Upper lobe of right lung (tissue), 1 donor: ENCODE results near the gene MYRF. TPM values are rescaled to one million over a fixed set of nuclear protein-coding genes. Genes with fewer than 3 reads are reported as not detected.

Experiments used
- ATAC-seq: fragments of 200-7000 bp; cut with Tn5 transposase; one replicate; pipeline ENCODE4 v1.9.1; 2020; ENCODE audit warnings: mild to moderate bottlenecking, moderate library complexity
- DNase-seq: peaks from one replicate; pipeline ENCODE4 v3.0.0-alpha.2; 2020
- H3K27ac ChIP-seq: fragments of 200-600 bp; one replicate; pipeline ENCODE4 v1.8.0; 2022
- H3K27me3 ChIP-seq: fragments of 200-600 bp; one replicate; pipeline ENCODE4 v1.8.0; 2022; ENCODE audit warnings: mild to moderate bottlenecking
- H3K36me3 ChIP-seq: fragments of 200-600 bp; one replicate; pipeline ENCODE4 v1.8.0; 2022
- H3K4me1 ChIP-seq: fragments of 200-600 bp; one replicate; pipeline ENCODE4 v1.8.0; 2022
- H3K4me3 ChIP-seq: fragments of 200-600 bp; one replicate; pipeline ENCODE4 v1.8.0; 2022; ENCODE audit warnings: mild to moderate bottlenecking
- H3K9me3 ChIP-seq: fragments of 200-600 bp; one replicate; pipeline ENCODE4 v1.8.0; 2022
- CTCF ChIP-seq: fragments of 200-600 bp; IDR thresholded peaks from one replicate; pipeline ENCODE4 v1.8.0; 2022; ENCODE audit warnings: antibody characterized with exemption
- intact Hi-C: fragments of 100-400 bp; cut with DNase I; formaldehyde crosslinking; loops from one replicate; pipeline ENCODE4 v1.11.0; 2022
- total RNA-seq: library from RNA; stranded (reverse); fragmentation: NEBNext Ultra II Directional; extraction: Animal tissue kit (Norgen Biotek cat#: 25700); gene quantifications from one replicate; pipeline ENCODE4 v1.2.1, GENCODE V29; 2021
- donor health status: DM: no; HTN: yes; CAD: no; lungs with severe emphysema.

The MYRF gene
- total RNA-seq, 1 donor from 2014 or later, result 62.6 TPM

GRCh38 chr11:61732705-61733104 lies 19.7 kb upstream of the MYRF start:
- no peak overlapping the region for H3K4me3 ChIP-seq
- DNase-seq (no peak), ATAC-seq (no peak)
- TF ChIP-seq CTCF, result no peak
- intact Hi-C loops, result no loop called here
- peaks cover 8% of the 10 kb centered on the region for H3K4me1 ChIP-seq
- H3K9me3 ChIP-seq, result no peaks in the 10 kb centered on the region
- H3K27ac ChIP-seq, result no peak overlapping the region
- H3K36me3 ChIP-seq, result no peaks in the 10 kb centered on the region
- no peaks in the 10 kb centered on the region for H3K27me3 ChIP-seq

- TF ChIP-seq CTCF, result peak; percentile 98
- ATAC-seq (peak; percentile 87), DNase-seq (peak; percentile 92)
- Histone ChIP-seq H3K4me3 (no peak overlapping the region), H3K4me1 (peaks cover 8% of the 10 kb centered on the region), H3K36me3 (no peaks in the 10 kb centered on the region), H3K27me3 (no peaks in the 10 kb centered on the region), H3K9me3 (no peaks in the 10 kb centered on the region), H3K27ac (no peak overlapping the region)
- intact Hi-C loops, result no loop called here
Observed at GRCh38 chr11:61733120-61733978, 19.1 kb upstream of the MYRF start.

GRCh38 chr11:61734767-61735166 lies 17.7 kb upstream of the MYRF start:
- Histone ChIP-seq H3K27me3 (no peaks in the 10 kb centered on the region), H3K9me3 (no peaks in the 10 kb centered on the region), H3K4me3 (no peak overlapping the region), H3K4me1 (peaks cover 8% of the 10 kb centered on the region), H3K36me3 (no peaks in the 10 kb centered on the region), H3K27ac (no peak overlapping the region)
- TF ChIP-seq CTCF, result no peak
- no peak for ATAC-seq
- intact Hi-C loops, result loop anchor here (5.0 kb wide), 1 partner anchor 57 kb away; no protein-coding TSS in a partner anchor
- DNase-seq, result no peak

GRCh38 chr11:61735391-61735790 lies 17.0 kb upstream of the MYRF start:
- no peak for TF ChIP-seq CTCF
- no peaks in the 10 kb centered on the region for H3K27me3 ChIP-seq
- intact Hi-C loops, result loop anchor here (5.0 kb wide), 1 partner anchor 58 kb away; no protein-coding TSS in a partner anchor
- H3K4me1 ChIP-seq, result peaks cover 8% of the 10 kb centered on the region
- H3K9me3 ChIP-seq, result no peaks in the 10 kb centered on the region
- DNase-seq (no peak), ATAC-seq (no peak)
- no peak overlapping the region for H3K4me3 ChIP-seq
- no peaks in the 10 kb centered on the region for H3K36me3 ChIP-seq
- no peak overlapping the region for H3K27ac ChIP-seq

- Histone ChIP-seq H3K27ac (no peak overlapping the region), H3K4me1 (peaks cover 8% of the 10 kb centered on the region), H3K27me3 (no peaks in the 10 kb centered on the region), H3K36me3 (no peaks in the 10 kb centered on the region), H3K9me3 (no peaks in the 10 kb centered on the region), H3K4me3 (no peak overlapping the region)
- intact Hi-C loops, result loop anchor here (5.0 kb wide), 1 partner anchor 59 kb away; no protein-coding TSS in a partner anchor
- TF ChIP-seq CTCF, result no peak
- DNase-seq (no peak), ATAC-seq (no peak)
Observed at GRCh38 chr11:61736310-61736709, 16.1 kb upstream of the MYRF start.
